Liver (tissue), 9 donors: Measurements from ENCODE around the gene ITGBL1. TPM values are rescaled to one million over a fixed set of nuclear protein-coding genes. Genes with fewer than 3 reads are reported as not detected.
A peak's percentile ranks its signal among the peaks of the same experiment; 100 is the strongest.

Experiments
- DNase-seq: peaks from one replicate; pipeline ENCODE4 v3.0.0-alpha.2; 2017; ENCODE audit warnings: low spot score
- H3K27ac ChIP-seq, 2 donors: one replicate each; pipeline ENCODE4 v1.7.0; 2013; ENCODE audit warnings: inconsistent platforms in 2 of 2, low read length in 2 of 2, control low read depth in 1 of 2, low read depth in 1 of 2, mild to moderate bottlenecking in 1 of 2
- H3K27me3 ChIP-seq, 4 donors: one replicate each; pipeline versions ENCODE4 v1.6.1 to v1.7.0; 2013; ENCODE audit warnings: low read length in 3 of 4, inconsistent platforms in 1 of 4, mild to moderate bottlenecking in 1 of 4, moderate library complexity in 1 of 4; ENCODE audit not compliant: control insufficient read depth in 4 of 4, insufficient read depth in 4 of 4
- H3K36me3 ChIP-seq, 4 donors: one replicate each; pipeline versions ENCODE4 v1.6.1 to v1.7.0; 2013; ENCODE audit warnings: low read length in 3 of 4, mild to moderate bottlenecking in 3 of 4, low read depth in 1 of 4, moderate library complexity in 1 of 4; ENCODE audit not compliant: control insufficient read depth in 4 of 4, insufficient read depth in 3 of 4
- H3K4me1 ChIP-seq, 4 donors: one replicate each; pipeline versions ENCODE4 v1.6.1 to v1.7.0; 2013; ENCODE audit warnings: low read length in 3 of 4, mild to moderate bottlenecking in 3 of 4, moderate library complexity in 1 of 4; ENCODE audit not compliant: control insufficient read depth in 4 of 4, insufficient read depth in 4 of 4
- H3K4me3 ChIP-seq, 3 donors: one replicate each; pipeline versions ENCODE4 v1.6.1 to v1.7.0; 2013; ENCODE audit warnings: low read length in 3 of 3, control low read depth in 1 of 3, low read depth in 1 of 3, mild to moderate bottlenecking in 1 of 3
- H3K9ac ChIP-seq, 2 donors: one replicate each; pipeline ENCODE4 v1.7.0; 2013; ENCODE audit warnings: low read length in 2 of 2, mild to moderate bottlenecking in 2 of 2, moderate library complexity in 2 of 2, control low read depth in 1 of 2, low read depth in 1 of 2
- H3K9me3 ChIP-seq, 4 donors: one replicate each; pipeline versions ENCODE4 v1.6.1 to v1.7.0; 2013; ENCODE audit warnings: low read length in 3 of 4; ENCODE audit not compliant: control insufficient read depth in 4 of 4
- EGR1 ChIP-seq, 2 donors: IDR thresholded peaks; 2 replicates each; pipeline ENCODE4 v1.6.1; 2016 to 2018; ENCODE audit warnings: antibody characterized with exemption in 2 of 2, low read depth in 2 of 2
- FOXA1 ChIP-seq: IDR thresholded peaks from 2 replicates; pipeline ENCODE4 v1.6.1; 2016; ENCODE audit warnings: antibody characterized with exemption
- FOXA2 ChIP-seq: IDR thresholded peaks from 2 replicates; pipeline ENCODE4 v1.6.1; 2016; ENCODE audit warnings: antibody characterized with exemption
- GABPA ChIP-seq, 2 donors: IDR thresholded peaks in 1 of 2; conservative IDR thresholded peaks in 1 of 2; 2 replicates each; pipeline ENCODE4 v1.6.1; 2016; ENCODE audit warnings: antibody characterized with exemption in 2 of 2, mild to moderate bottlenecking in 1 of 2, moderate library complexity in 1 of 2
- HNF4A ChIP-seq, 2 donors: conservative IDR thresholded peaks; 2 replicates each; pipeline ENCODE4 v1.6.1; 2016; ENCODE audit warnings: antibody characterized with exemption in 2 of 2, mild to moderate bottlenecking in 2 of 2
- NR2F2 ChIP-seq: IDR thresholded peaks from 2 replicates; pipeline ENCODE4 v1.6.1; 2016; ENCODE audit warnings: antibody characterized with exemption
- RXRA ChIP-seq, 2 donors: IDR thresholded peaks; 2 replicates each; pipeline ENCODE4 v1.6.1; 2017 to 2018; ENCODE audit warnings: antibody characterized with exemption in 2 of 2, mild to moderate bottlenecking in 1 of 2
- YY1 ChIP-seq: IDR thresholded peaks from 2 replicates; pipeline ENCODE4 v1.6.1; 2016; ENCODE audit warnings: antibody characterized with exemption, mild to moderate bottlenecking
- WGBS: extraction: QIAGEN DNeasy Blood & Tissue Kit; methylation state at CpG from one replicate; pipeline ENCODE4 v1.1.7; 2013; 5-methylcytosine and 5-hydroxymethylcytosine counted together
- polyA plus RNA-seq, 2 donors: library from polyadenylated mRNA; stranded (reverse) in 1 of 2; unstranded in 1 of 2; fragments of 200-250 nt in 1 of 2; fragments of >200 nt in 1 of 2; fragmentation: Nextera tagmentation in 1 of 2; extraction: Ambion mirVana in 1 of 2; gene quantifications; one replicate each; pipeline versions ENCODE4 v1.2.1 to v1.2.3, GENCODE V29; 2013 to 2015
- total RNA-seq, 2 donors: library from RNA; depleted of rRNA; stranded (reverse); fragments of >200 nt; gene quantifications; one replicate each; pipeline ENCODE4 v1.2.3, GENCODE V29; 2014
- TF ChIP-seq, protein P1 (sequence below): IDR thresholded peaks from 2 replicates; pipeline ENCODE4 v1.6.1; 2016; ENCODE audit warnings: antibody characterized with exemption
- TF ChIP-seq, protein P2 (sequence below): IDR thresholded peaks from 2 replicates; pipeline ENCODE4 v1.6.1; 2016; ENCODE audit warnings: antibody characterized with exemption
- donor health status: healthy.
- donor health status: healthy.
- donor health status: healthy.
- donor health status: healthy.
- donor health status: healthy.

The ITGBL1 gene
- total and polyA plus RNA-seq, 4 donors: 0.28 to 2.2 (median 1.2) TPM

DNA sequence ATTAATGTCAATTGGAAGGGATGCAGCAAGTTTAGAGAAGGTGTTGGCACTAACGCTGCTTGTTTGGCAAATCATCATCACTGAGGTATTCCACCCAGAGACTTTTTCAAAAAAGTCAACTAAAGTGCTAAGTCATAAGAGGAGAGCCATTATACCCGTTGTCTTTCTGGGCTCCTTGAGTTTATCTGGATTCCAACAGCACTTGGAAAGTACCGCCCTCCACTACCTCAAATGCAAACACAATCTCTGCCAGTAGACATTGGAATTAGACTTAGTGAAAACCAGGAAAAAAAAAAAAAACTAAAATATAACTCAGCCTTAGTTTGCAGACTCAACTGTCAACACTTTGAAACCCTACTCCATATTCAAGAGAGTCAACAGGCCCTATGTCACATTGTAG, 266.0 kb downstream of the ITGBL1 start:
- TF ChIP-seq, protein P1, sequence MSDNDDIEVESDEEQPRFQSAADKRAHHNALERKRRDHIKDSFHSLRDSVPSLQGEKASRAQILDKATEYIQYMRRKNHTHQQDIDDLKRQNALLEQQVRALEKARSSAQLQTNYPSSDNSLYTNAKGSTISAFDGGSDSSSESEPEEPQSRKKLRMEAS: no peak
- TF ChIP-seq HNF4A (conservative IDR thresholded peaks at IDR 0.05): no peak
- TF ChIP-seq EGR1 (IDR thresholded peaks at IDR 0.05; ENCODE audit: low read depth in 2 of 2): no peak
- TF ChIP-seq NR2F2: no peak
- TF ChIP-seq, protein P2, sequence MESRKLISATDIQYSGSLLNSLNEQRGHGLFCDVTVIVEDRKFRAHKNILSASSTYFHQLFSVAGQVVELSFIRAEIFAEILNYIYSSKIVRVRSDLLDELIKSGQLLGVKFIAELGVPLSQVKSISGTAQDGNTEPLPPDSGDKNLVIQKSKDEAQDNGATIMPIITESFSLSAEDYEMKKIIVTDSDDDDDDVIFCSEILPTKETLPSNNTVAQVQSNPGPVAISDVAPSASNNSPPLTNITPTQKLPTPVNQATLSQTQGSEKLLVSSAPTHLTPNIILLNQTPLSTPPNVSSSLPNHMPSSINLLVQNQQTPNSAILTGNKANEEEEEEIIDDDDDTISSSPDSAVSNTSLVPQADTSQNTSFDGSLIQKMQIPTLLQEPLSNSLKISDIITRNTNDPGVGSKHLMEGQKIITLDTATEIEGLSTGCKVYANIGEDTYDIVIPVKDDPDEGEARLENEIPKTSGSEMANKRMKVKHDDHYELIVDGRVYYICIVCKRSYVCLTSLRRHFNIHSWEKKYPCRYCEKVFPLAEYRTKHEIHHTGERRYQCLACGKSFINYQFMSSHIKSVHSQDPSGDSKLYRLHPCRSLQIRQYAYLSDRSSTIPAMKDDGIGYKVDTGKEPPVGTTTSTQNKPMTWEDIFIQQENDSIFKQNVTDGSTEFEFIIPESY: no peak
- Histone ChIP-seq H3K9me3 (no peaks in the 10 kb centered on the region), H3K4me3 (no peak overlapping the region), H3K27me3 (no peaks in the 10 kb centered on the region), H3K36me3 (peaks cover 0 to 2% (median 0%) of the 10 kb centered on the region in 4 donors), H3K27ac (no peak overlapping the region), H3K9ac (no peak overlapping the region), H3K4me1 (no peaks in the 10 kb centered on the region)
- 88% methylated on average over 3 of the region's 3 CpGs for WGBS
- DNase-seq: no peak

DNA sequence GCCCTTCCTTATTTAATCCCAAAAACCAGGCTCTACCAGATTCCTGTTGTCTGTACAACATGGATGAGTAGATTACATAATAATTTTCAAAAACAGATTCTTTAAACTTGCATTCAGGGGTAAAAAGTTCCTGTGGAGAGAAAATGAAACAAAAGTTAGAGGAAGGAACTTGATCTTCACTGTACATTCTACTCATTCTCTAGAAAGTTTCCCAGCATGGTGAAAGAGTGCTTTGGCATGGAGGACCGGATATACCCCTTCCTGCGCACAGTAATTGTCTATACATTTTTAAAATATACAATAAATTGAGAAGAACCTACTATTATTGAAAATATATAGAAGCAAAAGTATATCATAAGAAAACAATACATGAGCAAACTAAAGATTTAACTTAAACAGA, 274.2 kb downstream of the ITGBL1 start:
- DNase-seq: no peak
- no peaks in the 10 kb centered on the region for H3K27me3 ChIP-seq
- no peak overlapping the region for H3K9ac ChIP-seq
- H3K36me3 ChIP-seq: peaks cover 0 to 2% (median 0%) of the 10 kb centered on the region in 4 donors
- no peak for TF ChIP-seq FOXA1
- no peak for TF ChIP-seq RXRA (IDR thresholded peaks at IDR 0.05)
- no peak for TF ChIP-seq EGR1 (IDR thresholded peaks at IDR 0.05; ENCODE audit: low read depth in 2 of 2)
- TF ChIP-seq GABPA (IDR thresholded peaks at IDR 0.05 in 1 of 2, conservative IDR thresholded peaks at IDR 0.05 in 1 of 2): no peak
- TF ChIP-seq YY1: no peak
- TF ChIP-seq, protein P2: no peak
- no peaks in the 10 kb centered on the region for H3K9me3 ChIP-seq
- no peaks in the 10 kb centered on the region for H3K4me1 ChIP-seq
- H3K27ac ChIP-seq: no peak overlapping the region
- no peak overlapping the region for H3K4me3 ChIP-seq
- WGBS: 88% methylated on average over 2 of the region's 2 CpGs

DNA sequence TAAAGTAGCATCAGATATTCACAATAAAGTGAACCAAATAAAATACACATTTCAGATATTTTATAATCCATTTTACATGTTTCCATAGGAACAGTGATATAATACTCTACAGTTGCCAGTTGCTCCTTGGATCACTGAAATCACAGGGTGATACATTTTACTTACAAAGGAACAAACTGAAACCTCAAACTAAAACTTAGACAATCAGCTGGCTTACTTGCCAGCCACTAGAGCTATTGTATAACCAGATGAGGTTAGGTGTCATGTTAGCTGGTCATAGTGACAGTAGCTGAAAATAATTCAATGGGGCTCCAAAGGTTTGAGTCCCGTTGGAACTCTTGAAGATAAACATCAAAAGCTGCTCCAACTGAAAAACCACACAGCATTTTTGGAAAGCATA, 274.6 kb downstream of the ITGBL1 start:
- H3K9me3 ChIP-seq: no peaks in the 10 kb centered on the region
- no peaks in the 10 kb centered on the region for H3K4me1 ChIP-seq
- no peak overlapping the region for H3K9ac ChIP-seq
- H3K4me3 ChIP-seq: no peak overlapping the region
- peaks cover 0 to 2% (median 0%) of the 10 kb centered on the region in 4 donors for H3K36me3 ChIP-seq
- no peaks in the 10 kb centered on the region for H3K27me3 ChIP-seq
- peak overlapping the region in 1 of 2 donors; percentile 5 for H3K27ac ChIP-seq
- TF ChIP-seq FOXA2 (no peak), HNF4A (conservative IDR thresholded peaks at IDR 0.05) (peak in 1 of 2 donors; percentile 22)
- WGBS: 17% methylated on average over 1 of the region's 1 CpG
- no peak for DNase-seq
